HG03159 (cell line): ENCODE results near the gene AMY1A.
"Not testable (repeated sequence)": the region's sequence is repeated elsewhere in the genome, so short reads cannot be mapped to it uniquely, and the experiment has no call there.

Experiments used
- ATAC-seq: cut with Tn5 transposase; IDR thresholded peaks from one replicate; pipeline ENCODE4 v1.9.1; 2021; ENCODE audit warnings: mild to moderate bottlenecking, moderate library complexity; ENCODE audit not compliant: unreplicated experiment

Gene AMY1A

GRCh38 chr1:103655460-103655859 is at the start of gene AMY1A:
TSS of gene AMY1A (plus strand) at chr1:103655760. CDS start at chr1:103656331, 571 bp downstream.
- ATAC-seq: not testable (repeated sequence)

GRCh38 chr1:103616362-103616761 is 39.2 kb upstream of the AMY1A start:
- no peak for ATAC-seq

GRCh38 chr1:103616994-103617477 is 38.5 kb upstream of the AMY1A start, which contains the start of gene AMY2A:
TSS of gene AMY2A (plus strand) at chr1:103617427. CDS start at chr1:103617441, 14 bp downstream.
- ATAC-seq: not testable (repeated sequence)

GRCh38 chr1:103627436-103627835 is 28.1 kb upstream of the AMY1A start:
- not testable (repeated sequence) for ATAC-seq

- not testable (repeated sequence) for ATAC-seq
Measured at GRCh38 chr1:103641194-103641593, 14.4 kb upstream of the AMY1A start.

GRCh38 chr1:103643908-103644307 is 11.7 kb upstream of the AMY1A start:
- not testable (repeated sequence) for ATAC-seq

GRCh38 chr1:103650305-103650704 is 5.3 kb upstream of the AMY1A start:
- not testable (repeated sequence) for ATAC-seq

- ATAC-seq: not testable (repeated sequence)
Measured at GRCh38 chr1:103650889-103651288, 4.7 kb upstream of the AMY1A start.

GRCh38 chr1:103654133-103654532 is 1.4 kb upstream of the AMY1A start:
- not testable (repeated sequence) for ATAC-seq

- not testable (repeated sequence) for ATAC-seq
Measured at GRCh38 chr1:103676335-103676734, 20.8 kb downstream of the AMY1A start.

GRCh38 chr1:103696110-103696509 is 40.5 kb downstream of the AMY1A start, which contains the start of gene AMY1B:
TSS of gene AMY1B (minus strand) at chr1:103696210. CDS start at chr1:103695639, 571 bp downstream.
- not testable (repeated sequence) for ATAC-seq

- not testable (repeated sequence) for ATAC-seq
Measured at GRCh38 chr1:103697430-103697829, 41.9 kb downstream of the AMY1A start.

GRCh38 chr1:103700669-103701068 is 45.1 kb downstream of the AMY1A start:
- ATAC-seq: not testable (repeated sequence)

- ATAC-seq: not testable (repeated sequence)
Measured at GRCh38 chr1:103701256-103701655, 45.7 kb downstream of the AMY1A start.

GRCh38 chr1:103707670-103708069 is 52.1 kb downstream of the AMY1A start:
- not testable (repeated sequence) for ATAC-seq

GRCh38 chr1:103710381-103710780 is 54.8 kb downstream of the AMY1A start:
- not testable (repeated sequence) for ATAC-seq
